ENCODE data around the gene RPTOR. TPM values are rescaled to one million over a fixed set of nuclear protein-coding genes. Genes with fewer than 3 reads are reported as not detected.

The RPTOR gene
- total RNA-seq, 4 donors from 2014 or later = 34.1 to 65.8 (median 43.6) TPM

DNA sequence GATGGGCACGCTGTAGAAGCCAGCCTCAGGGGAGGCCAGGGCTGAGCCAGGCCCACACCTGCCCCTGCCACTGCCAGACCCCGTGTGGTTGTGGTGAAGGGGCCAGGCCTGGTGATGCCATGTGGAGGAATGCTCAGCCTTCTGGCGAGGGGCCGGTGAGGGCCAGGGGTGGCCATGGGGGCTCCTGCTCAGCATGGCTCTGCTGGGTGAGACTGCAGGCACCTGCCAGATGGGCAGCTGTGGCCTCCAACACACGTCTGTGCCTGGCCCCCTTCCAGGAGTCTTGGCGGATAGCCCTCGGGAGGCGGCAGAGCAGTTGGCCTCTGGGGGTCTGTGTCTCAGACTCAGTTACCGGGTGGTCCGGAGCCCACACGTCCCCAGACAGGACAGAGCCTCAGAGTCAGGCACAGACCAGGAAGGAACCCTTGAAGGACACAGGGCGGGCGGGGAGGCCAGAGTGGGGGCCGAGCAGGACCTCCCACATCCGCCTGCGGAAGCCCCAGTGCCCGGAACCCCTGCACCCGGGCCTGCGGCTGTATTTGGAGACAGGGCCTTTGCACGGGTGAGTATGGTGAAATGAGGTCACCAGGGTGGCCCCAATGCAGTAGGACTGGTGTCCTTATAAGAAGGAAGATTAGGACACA is 424.5 kb downstream of the RPTOR start:
- Histone ChIP-seq H3K4me3 (peak overlapping the region in 2 of 4 donors; percentile 15 to 20), H3K27me3 (peaks cover 0 to 14% (median 0%) of the 10 kb centered on the region in 4 donors), H3K9me3 (no peaks in the 10 kb centered on the region), H3K36me3 (peaks cover 10 to 23% (median 14%) of the 10 kb centered on the region in 4 donors), H3K4me1 (peaks cover 26 to 41% (median 37%) of the 10 kb centered on the region in 4 donors), H3K27ac (replicated peaks in 1 of 4) (peak overlapping the region; percentile 69 to 87 (median 78))
- WGBS = 49% methylated on average over 7 of the region's 20 CpGs
- TF ChIP-seq EP300 (IDR thresholded peaks at IDR 0.05) = no peak
- no peak for TF ChIP-seq POLR2AphosphoS5 (IDR thresholded peaks at IDR 0.05)
- no peak for TF ChIP-seq POLR2A (IDR thresholded peaks at IDR 0.05; ENCODE audit: low read depth)
- TF ChIP-seq, protein P1, sequence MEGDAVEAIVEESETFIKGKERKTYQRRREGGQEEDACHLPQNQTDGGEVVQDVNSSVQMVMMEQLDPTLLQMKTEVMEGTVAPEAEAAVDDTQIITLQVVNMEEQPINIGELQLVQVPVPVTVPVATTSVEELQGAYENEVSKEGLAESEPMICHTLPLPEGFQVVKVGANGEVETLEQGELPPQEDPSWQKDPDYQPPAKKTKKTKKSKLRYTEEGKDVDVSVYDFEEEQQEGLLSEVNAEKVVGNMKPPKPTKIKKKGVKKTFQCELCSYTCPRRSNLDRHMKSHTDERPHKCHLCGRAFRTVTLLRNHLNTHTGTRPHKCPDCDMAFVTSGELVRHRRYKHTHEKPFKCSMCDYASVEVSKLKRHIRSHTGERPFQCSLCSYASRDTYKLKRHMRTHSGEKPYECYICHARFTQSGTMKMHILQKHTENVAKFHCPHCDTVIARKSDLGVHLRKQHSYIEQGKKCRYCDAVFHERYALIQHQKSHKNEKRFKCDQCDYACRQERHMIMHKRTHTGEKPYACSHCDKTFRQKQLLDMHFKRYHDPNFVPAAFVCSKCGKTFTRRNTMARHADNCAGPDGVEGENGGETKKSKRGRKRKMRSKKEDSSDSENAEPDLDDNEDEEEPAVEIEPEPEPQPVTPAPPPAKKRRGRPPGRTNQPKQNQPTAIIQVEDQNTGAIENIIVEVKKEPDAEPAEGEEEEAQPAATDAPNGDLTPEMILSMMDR (IDR thresholded peaks at IDR 0.05) = no peak
- DNase-seq (ENCODE audit: extremely low spot score) = no peak
- intact Hi-C loops (cut with DNase I) = no loop called here

DNA sequence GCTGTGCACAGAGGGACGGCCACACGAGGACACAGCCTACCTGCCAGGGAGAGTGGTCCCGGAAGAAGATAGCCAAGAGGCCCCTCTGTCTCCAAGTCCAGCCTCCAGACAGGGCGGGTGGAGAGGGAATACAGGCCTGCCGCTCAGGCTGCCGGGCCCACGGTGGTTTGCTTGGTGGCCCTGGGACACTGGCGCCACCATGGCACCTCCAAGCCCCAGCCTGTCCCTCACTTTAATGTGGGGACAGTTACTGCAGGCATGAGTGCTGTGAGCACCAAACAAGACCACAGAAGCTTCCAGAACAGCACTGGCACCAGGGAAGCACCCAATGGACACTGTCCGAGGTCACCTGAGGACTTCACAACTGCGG is 425.0 kb downstream of the RPTOR start:
- H3K27me3 ChIP-seq = peaks cover 0 to 14% (median 0%) of the 10 kb centered on the region in 4 donors
- no peak for DNase-seq (ENCODE audit: extremely low spot score)
- 82% methylated on average over 5 of the region's 10 CpGs for WGBS
- H3K9me3 ChIP-seq = no peaks in the 10 kb centered on the region
- H3K4me3 ChIP-seq = no peak overlapping the region
- no peak for TF ChIP-seq POLR2A (IDR thresholded peaks at IDR 0.05; ENCODE audit: low read depth)
- no peak for TF ChIP-seq POLR2AphosphoS5 (IDR thresholded peaks at IDR 0.05)
- no peak for TF ChIP-seq EP300 (IDR thresholded peaks at IDR 0.05)
- TF ChIP-seq, protein P1 (IDR thresholded peaks at IDR 0.05) = no peak
- H3K36me3 ChIP-seq = peaks cover 5 to 18% (median 9%) of the 10 kb centered on the region in 4 donors
- intact Hi-C loops (cut with DNase I) = no loop called here
- peak overlapping the region; percentile 69 to 87 (median 78) for H3K27ac ChIP-seq (replicated peaks in 1 of 4)
- peaks cover 26 to 41% (median 37%) of the 10 kb centered on the region in 4 donors for H3K4me1 ChIP-seq

DNA sequence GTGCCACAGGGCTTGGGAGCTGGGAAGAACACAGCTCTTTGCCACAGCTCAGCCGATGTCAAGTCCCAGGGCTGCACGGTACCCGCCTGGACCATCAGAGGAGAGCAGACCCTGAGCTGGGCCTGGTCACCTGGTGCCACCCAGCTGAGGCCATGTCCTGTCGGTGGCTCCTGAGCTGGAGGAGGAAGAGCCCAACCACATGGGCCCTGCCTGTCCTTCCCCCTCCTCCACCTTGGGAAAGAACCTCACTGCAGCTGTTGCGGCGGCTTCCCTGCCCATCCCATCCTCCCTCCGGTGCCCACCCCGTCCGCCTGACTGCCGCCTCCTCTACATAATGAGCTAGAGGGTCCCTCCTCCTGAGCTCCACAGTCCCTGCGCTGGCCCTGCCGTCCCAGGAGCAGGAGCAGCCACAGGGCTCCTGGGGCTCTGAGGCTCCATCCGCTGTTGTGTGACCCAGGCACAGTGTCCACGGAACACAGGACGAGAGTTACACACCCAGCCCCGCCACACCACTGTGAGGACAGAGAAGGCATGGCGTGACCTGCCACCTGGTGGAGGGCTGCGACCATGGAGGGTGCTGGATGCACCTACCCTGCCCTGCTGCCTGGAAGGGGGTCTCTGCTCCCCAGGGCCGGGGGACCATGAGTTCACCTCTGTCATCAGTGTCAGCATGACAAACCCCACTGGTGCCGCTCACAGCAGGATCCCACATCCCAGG is 425.6 kb downstream of the RPTOR start:
- TF ChIP-seq POLR2A (IDR thresholded peaks at IDR 0.05; ENCODE audit: low read depth) = peak; percentile 4
- TF ChIP-seq, protein P1 (IDR thresholded peaks at IDR 0.05) = peak; percentile 67 to 72 (median 67)
- TF ChIP-seq EP300 (IDR thresholded peaks at IDR 0.05) = no peak
- no peak for TF ChIP-seq POLR2AphosphoS5 (IDR thresholded peaks at IDR 0.05)
- peaks cover 0 to 14% (median 0%) of the 10 kb centered on the region in 4 donors for H3K27me3 ChIP-seq
- H3K4me1 ChIP-seq = peaks cover 26 to 41% (median 37%) of the 10 kb centered on the region in 4 donors
- H3K36me3 ChIP-seq = peaks cover 0 to 13% (median 3%) of the 10 kb centered on the region in 4 donors
- WGBS = 36% methylated on average over 10 of the region's 20 CpGs
- intact Hi-C loops (cut with DNase I) = no loop called here
- peak overlapping the region; percentile 69 to 87 (median 78) for H3K27ac ChIP-seq (replicated peaks in 1 of 4)
- H3K4me3 ChIP-seq = no peak overlapping the region
- no peak for DNase-seq (ENCODE audit: extremely low spot score)
- H3K9me3 ChIP-seq = no peaks in the 10 kb centered on the region

DNA sequence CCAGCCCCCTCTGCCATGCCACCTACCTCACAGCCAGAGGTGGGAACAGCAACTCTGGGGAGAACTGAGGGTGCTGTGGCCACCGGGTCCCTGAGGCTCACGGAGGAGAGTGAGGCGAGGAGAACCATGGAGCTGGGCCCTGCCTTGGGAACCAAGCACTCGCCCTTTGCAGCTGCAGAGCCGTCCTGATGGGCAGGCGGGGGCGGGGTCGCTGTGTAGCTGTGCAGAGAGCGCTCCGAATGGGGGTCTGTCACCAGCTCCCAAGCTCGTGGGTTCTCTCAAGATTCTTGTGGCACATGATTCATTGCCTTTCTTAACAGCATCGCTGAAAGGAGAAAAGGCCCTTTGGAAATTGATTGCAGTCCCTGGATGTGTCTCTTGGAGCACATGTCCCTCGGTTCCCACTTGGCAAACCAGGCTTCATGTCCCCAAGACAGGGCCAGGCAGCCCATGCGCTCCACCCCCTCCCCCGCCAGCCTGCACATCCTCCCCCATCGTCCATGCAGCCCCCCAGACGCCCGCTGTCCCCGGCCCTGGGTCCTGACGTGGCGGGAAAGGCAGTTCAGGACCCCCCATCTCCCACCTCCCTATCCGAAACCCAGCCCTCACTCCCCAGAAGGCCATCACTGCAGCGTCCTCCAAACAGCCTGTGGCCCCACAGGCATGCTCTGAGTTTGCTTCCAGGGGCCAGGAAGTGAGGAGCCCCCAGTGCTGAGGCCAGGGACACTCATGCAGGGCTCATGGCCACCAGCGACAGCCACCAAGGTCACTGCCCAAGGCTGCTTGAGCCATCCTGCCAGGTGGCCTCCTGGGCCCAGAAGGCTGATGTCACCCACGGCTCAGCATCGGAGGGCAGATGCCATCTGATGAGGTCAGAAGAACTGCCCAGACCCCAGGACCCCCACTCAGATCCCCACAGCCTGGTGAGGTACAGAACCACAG is 426.4 kb downstream of the RPTOR start:
- no peak for DNase-seq (ENCODE audit: extremely low spot score)
- Histone ChIP-seq H3K9me3 (no peaks in the 10 kb centered on the region), H3K36me3 (peaks cover 0 to 5% (median 0%) of the 10 kb centered on the region in 4 donors), H3K4me3 (no peak overlapping the region), H3K27ac (replicated peaks in 1 of 4) (peak overlapping the region in 1 of 4 donors; percentile 77), H3K4me1 (peaks cover 26 to 41% (median 37%) of the 10 kb centered on the region in 4 donors), H3K27me3 (peaks cover 0 to 14% (median 0%) of the 10 kb centered on the region in 4 donors)
- intact Hi-C loops (cut with DNase I) = no loop called here
- 100% methylated on average over 1 of the region's 26 CpGs for WGBS
- TF ChIP-seq, protein P1 (IDR thresholded peaks at IDR 0.05) = no peak
- TF ChIP-seq POLR2A (IDR thresholded peaks at IDR 0.05; ENCODE audit: low read depth) = peak; percentile 2

All from esophagus muscularis mucosa (tissue), 4 donors.